AG04449 (cell line): ENCODE measurements around the gene RBM38.

Experiments
- CTCF ChIA-PET: fragments of 350-600 bp; formaldehyde crosslinking; extraction: SDS; loops from one replicate; lab custom pipeline; 2021; ENCODE audit warnings: antibody characterized with exemption; lab: Yijun Ruan, JAX
- POLR2A ChIA-PET: fragments of 400-600, 350-600 bp; formaldehyde crosslinking; extraction: SDS; loops from one replicate; lab custom pipeline; 2020; ENCODE audit warnings: antibody characterized with exemption, inconsistent platforms; lab: Yijun Ruan, JAX
- DNase-seq: peaks from one replicate; pipeline ENCODE4 v3.0.0-alpha.2; 2010; ENCODE audit warnings: low read depth, low spot score
- H3K4me3 ChIP-seq: 2 replicates; pipeline ENCODE4 v1.5.1; 2011; ENCODE audit warnings: low read depth, mild to moderate bottlenecking, control low read depth, low read length
- TF ChIP-seq, protein P1 (sequence below): IDR thresholded peaks from one replicate; pipeline ENCODE4 v1.5.1; 2011; ENCODE audit warnings: mild to moderate bottlenecking, moderate library complexity, low read length, control low read depth, inconsistent platforms; ENCODE audit not compliant: insufficient read depth; ENCODE audit errors: missing control alignments

Gene RBM38

DNA sequence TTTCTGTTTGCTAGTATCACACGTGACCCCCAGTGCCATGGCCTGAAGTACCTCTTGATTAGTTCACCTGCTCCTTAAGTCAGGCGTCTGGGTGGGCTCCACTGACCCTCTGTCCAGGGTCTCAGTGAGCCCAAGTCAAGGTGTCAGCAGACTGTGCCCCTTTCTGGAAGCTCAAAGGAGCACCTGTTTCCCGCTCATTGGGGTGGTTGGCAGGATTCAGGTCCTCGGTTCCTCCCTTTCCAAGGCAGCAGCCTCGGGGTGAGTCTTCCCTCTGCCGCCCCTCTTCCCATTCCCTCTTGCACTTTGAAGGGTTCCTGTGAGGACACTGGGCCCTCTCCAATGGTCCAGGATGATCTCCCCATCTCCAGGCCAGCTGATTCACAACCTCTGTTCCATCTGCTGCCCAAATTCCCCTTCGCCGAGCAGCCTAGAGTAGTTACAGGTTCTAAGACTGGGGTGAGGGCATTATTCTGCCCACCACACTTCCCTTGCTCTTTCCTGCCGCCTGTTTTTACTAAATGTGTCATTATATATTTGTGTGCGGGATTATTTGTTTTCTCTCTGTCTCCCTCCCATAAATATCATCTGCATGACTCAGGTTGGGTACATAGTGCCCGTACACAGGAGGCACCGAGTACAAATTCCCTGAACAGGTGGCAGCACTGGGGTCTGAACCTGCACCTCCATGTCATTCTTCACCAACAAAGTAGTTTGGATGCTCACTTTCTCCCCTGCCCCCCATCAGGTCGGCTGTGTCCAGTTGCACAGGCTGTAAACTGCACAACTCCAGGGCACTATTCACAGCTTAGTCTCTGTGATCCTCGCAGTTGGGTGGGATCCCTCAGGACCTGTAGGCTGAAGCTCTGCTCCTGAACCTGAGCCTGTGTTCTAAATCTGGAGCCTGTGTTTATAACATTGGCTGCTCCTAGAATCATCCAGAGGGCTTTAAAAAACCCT is 58.5 kb downstream of the RBM38 start:
- DNase-seq = no peak
- ChIA-PET CTCF (no interaction called here), POLR2A (no interaction called here)
- TF ChIP-seq, protein P1, sequence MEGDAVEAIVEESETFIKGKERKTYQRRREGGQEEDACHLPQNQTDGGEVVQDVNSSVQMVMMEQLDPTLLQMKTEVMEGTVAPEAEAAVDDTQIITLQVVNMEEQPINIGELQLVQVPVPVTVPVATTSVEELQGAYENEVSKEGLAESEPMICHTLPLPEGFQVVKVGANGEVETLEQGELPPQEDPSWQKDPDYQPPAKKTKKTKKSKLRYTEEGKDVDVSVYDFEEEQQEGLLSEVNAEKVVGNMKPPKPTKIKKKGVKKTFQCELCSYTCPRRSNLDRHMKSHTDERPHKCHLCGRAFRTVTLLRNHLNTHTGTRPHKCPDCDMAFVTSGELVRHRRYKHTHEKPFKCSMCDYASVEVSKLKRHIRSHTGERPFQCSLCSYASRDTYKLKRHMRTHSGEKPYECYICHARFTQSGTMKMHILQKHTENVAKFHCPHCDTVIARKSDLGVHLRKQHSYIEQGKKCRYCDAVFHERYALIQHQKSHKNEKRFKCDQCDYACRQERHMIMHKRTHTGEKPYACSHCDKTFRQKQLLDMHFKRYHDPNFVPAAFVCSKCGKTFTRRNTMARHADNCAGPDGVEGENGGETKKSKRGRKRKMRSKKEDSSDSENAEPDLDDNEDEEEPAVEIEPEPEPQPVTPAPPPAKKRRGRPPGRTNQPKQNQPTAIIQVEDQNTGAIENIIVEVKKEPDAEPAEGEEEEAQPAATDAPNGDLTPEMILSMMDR = no peak
- H3K4me3 ChIP-seq = no peak overlapping the region

DNA sequence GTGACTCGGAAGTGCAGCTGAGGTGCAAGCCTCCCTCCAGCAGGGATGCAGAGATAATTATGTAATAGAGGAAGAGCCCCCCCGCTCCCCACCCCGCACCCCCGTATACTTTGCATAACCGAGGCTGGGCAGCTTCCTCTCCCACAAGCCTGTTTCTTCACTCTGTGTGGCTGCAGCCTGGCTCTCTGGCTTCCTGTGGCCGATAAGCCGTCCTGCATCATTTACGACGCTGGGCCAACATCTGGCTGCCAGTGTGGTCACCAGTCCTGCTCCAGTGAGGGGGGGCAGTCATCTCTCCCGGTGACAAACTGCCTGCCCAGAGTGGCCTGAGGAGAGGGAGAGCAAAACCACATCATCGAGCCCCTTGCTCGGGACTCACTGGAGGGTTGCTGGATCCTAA is 59.2 kb downstream of the RBM38 start:
- DNase-seq = no peak
- no peak overlapping the region for H3K4me3 ChIP-seq
- ChIA-PET POLR2A (no interaction called here), CTCF (no interaction called here)
- TF ChIP-seq, protein P1 = no peak

- CTCF ChIA-PET = no interaction called here
- no peak for DNase-seq
- POLR2A ChIA-PET = no interaction called here
- H3K4me3 ChIP-seq = no peak overlapping the region
- TF ChIP-seq, protein P1 = no peak
Measured at GRCh38 chr20:57450931-57451330, 59.7 kb downstream of the RBM38 start.

- TF ChIP-seq, protein P1 = no peak
- no peak overlapping the region for H3K4me3 ChIP-seq
- no peak for DNase-seq
- CTCF ChIA-PET = no interaction called here
- POLR2A ChIA-PET = no interaction called here
Measured at GRCh38 chr20:57451431-57451794, 60.2 kb downstream of the RBM38 start.

- TF ChIP-seq, protein P1 = no peak
- ChIA-PET POLR2A (no interaction called here), CTCF (no interaction called here)
- no peak overlapping the region for H3K4me3 ChIP-seq
- DNase-seq = no peak
Measured at GRCh38 chr20:57451795-57452661, 60.8 kb downstream of the RBM38 start.

DNA sequence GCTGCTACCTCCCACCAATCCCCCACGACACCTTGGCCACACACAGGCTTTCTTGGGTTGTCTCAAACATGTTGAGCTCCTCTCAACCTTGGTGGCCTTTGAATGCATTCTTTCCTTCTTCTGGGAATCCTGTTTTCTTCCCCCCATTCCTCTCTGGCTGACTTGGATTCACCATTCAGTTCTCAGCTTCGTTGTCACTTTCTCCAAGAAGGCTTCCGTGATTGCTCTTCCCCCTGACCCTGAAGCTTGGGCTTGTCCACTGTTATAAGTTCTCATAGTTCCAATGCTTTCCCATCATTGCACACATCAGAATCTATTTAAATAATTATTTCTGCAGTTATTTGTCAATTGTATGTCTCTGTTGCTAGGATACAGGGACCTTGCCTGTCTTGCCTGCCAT is 64.2 kb downstream of the RBM38 start:
- H3K4me3 ChIP-seq = no peak overlapping the region
- TF ChIP-seq, protein P1 = no peak
- CTCF ChIA-PET = no interaction called here
- POLR2A ChIA-PET = no interaction called here
- DNase-seq = no peak
